Fibroblast of skin of right quadriceps (primary cell): Measurements from ENCODE around the gene FAM9B.
"Not testable (repeated sequence)": the region's sequence is repeated elsewhere in the genome, so short reads cannot be mapped to it uniquely, and the experiment has no call there.

Experiments used
- DNase-seq: peaks from one replicate; pipeline ENCODE4 v3.0.0-alpha.2; 2013

The FAM9B gene

GRCh38 chrX:9033989-9034388 lies at the start of gene FAM9B:
FAM9B (minus strand) TSS chrX:9034127; CDS start chrX:9032986, 1,141 bp downstream.
- no peak for DNase-seq

GRCh38 chrX:9081271-9081670 lies 47.3 kb upstream of the FAM9B start:
- DNase-seq: no peak

- DNase-seq: no peak
These were observed 40.4 kb upstream of the FAM9B start for GRCh38 chrX:9074326-9074725.

- DNase-seq: peak; percentile 46
These were observed 38.4 kb upstream of the FAM9B start for GRCh38 chrX:9072281-9072680.

GRCh38 chrX:9071031-9071650 lies 37.2 kb upstream of the FAM9B start:
- peak; percentile 2 for DNase-seq

GRCh38 chrX:9069573-9069972 lies 35.6 kb upstream of the FAM9B start:
- DNase-seq: no peak

- no peak for DNase-seq
These were observed 30.8 kb upstream of the FAM9B start for GRCh38 chrX:9064694-9065093.

- DNase-seq: no peak
These were observed 28.7 kb upstream of the FAM9B start for GRCh38 chrX:9062641-9063040.

GRCh38 chrX:9055354-9055753 lies 21.4 kb upstream of the FAM9B start:
- DNase-seq: no peak

GRCh38 chrX:9052081-9052480 lies 18.2 kb upstream of the FAM9B start:
- DNase-seq: no peak

GRCh38 chrX:9050331-9050730 lies 16.4 kb upstream of the FAM9B start:
- no peak for DNase-seq

- DNase-seq: no peak
These were observed 14.9 kb upstream of the FAM9B start for GRCh38 chrX:9048801-9049200.

GRCh38 chrX:9038244-9038643 lies 4.3 kb upstream of the FAM9B start:
- no peak for DNase-seq

- DNase-seq: no peak
These were observed 3.4 kb upstream of the FAM9B start for GRCh38 chrX:9037296-9037695.

- no peak for DNase-seq
These were observed 341 bp downstream of the FAM9B start for GRCh38 chrX:9033586-9033985.

GRCh38 chrX:9033179-9033578 lies 748 bp downstream of the FAM9B start:
- DNase-seq: no peak

GRCh38 chrX:9023293-9023692 lies 10.6 kb downstream of the FAM9B start:
- no peak for DNase-seq

GRCh38 chrX:9019151-9019550 lies 14.8 kb downstream of the FAM9B start:
- peak; percentile 51 for DNase-seq

GRCh38 chrX:9018332-9018731 lies 15.6 kb downstream of the FAM9B start:
- not testable (repeated sequence) for DNase-seq

- no peak for DNase-seq
These were observed 30.9 kb downstream of the FAM9B start for GRCh38 chrX:9003041-9003440.

- DNase-seq: peak; percentile 43
These were observed 45.5 kb downstream of the FAM9B start for GRCh38 chrX:8988446-8988845.

GRCh38 chrX:8987672-8988250 lies 46.2 kb downstream of the FAM9B start:
- no peak for DNase-seq

GRCh38 chrX:8984231-8984630 lies 49.7 kb downstream of the FAM9B start:
- DNase-seq: peak; percentile 10

GRCh38 chrX:8981723-8982122 lies 52.2 kb downstream of the FAM9B start:
- peak; percentile 4 for DNase-seq

GRCh38 chrX:8980756-8981155 lies 53.2 kb downstream of the FAM9B start:
- no peak for DNase-seq
